Activated CD4-positive, alpha-beta T cell treated with anti-CD3 and anti-CD28 coated beads, Interleukin-2, amount 50 U/mL, for 1 hour (primary cell): ENCODE data around the gene DCST1.

ENCODE experiments used
- DNase-seq: peaks from one replicate; pipeline ENCODE4 v3.0.0-alpha.2; 2020

DCST1 gene

DNA sequence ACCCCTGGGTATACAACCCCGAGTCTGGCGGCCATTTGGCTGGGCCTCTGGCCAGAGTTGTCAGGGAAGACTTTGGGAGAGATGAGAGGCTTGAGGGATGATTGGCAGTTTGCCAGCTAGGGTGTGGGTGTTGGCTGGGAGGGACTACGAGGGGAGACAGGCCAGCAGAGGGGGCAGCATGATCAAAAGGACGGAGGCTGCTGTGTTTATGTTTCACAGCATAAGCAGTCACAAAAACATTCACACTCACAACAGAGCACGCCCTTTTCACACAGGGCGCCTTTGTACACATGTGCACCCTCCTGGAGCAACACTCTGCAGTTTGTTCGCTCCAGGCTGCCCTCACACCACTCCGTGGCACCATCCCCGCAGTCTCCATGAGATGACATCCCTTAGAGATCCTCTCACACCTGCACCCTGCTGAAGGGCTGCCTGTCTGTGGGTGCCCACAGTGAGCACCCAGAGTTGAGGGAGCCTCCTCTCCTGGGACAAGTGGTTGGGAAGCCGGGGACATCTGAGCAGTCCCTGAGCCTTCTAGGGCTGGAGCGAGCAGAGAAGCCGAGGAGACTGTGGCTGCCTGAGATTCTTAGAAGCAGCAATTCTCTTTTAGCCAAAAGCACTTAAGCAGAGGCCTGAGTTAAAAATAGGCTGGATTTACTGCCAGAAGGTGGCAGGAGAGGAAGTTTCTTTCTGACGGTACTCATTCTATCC, 60.4 kb downstream of the DCST1 start:
- DNase-seq: no peak

DNA sequence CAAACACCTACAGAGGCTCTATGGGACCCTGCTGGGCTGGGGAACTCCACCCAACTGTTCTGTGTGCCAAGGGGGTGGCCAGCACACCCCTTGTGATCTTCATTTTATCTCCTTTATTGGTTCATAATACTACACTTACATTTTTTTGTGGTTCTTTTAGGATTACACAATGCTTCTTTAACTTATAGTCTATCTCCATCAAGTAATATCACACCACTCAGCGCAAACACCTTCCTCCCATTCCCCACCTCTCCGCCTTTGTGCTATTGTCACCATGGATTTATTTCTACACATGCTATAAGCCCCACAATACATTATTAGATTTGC, 61.0 kb downstream of the DCST1 start:
- DNase-seq: no peak

DNA sequence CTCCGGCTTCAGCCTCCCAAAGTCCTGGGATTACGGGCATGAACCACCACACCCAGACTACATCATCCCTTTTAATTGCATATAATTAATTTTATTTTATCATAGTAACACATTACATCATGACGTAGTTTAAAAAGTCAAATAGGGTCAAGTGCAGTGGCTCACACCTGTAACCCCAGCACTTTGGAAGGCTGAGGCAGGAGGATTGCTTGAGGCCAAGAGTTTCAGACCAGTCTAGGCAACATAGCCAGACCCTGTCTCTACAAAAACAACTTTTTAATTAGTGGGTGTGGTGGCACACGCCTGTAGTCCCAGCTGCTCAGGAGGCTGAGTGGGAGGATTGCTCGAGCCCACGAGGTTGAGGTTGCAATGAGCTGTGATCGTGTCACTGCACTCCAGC, 65.7 kb downstream of the DCST1 start:
- no peak for DNase-seq
